GM12873 (cell line): ENCODE results near the gene EXOC1L.

ENCODE experiments used
- TF ChIP-seq, protein P1 (sequence below): IDR thresholded peaks from 2 replicates; pipeline ENCODE4 v1.5.1; 2012; ENCODE audit warnings: low read depth, mild to moderate bottlenecking, moderate library complexity, low read length, control low read depth; ENCODE audit not compliant: insufficient read depth; ENCODE audit errors: missing control alignments

The EXOC1L gene

DNA sequence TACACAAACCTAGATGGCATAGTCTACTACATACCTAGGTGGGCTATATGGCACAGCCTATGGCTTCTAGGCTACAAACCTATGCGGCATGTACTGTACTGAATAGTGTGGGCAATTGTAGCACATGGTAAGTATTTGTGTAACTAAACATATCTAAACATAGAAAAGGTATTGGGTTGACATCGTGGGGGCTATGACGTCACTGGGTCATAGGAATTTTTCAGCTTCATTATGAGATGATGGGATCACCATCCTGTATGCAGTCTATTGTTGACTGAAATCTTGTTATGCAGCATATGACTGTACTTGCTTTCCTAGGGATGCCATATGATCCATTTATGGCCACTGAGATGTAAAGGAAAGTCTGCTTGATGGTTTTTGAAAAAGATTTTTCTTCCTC lies 1.9 kb upstream of the EXOC1L start:
- TF ChIP-seq, protein P1, sequence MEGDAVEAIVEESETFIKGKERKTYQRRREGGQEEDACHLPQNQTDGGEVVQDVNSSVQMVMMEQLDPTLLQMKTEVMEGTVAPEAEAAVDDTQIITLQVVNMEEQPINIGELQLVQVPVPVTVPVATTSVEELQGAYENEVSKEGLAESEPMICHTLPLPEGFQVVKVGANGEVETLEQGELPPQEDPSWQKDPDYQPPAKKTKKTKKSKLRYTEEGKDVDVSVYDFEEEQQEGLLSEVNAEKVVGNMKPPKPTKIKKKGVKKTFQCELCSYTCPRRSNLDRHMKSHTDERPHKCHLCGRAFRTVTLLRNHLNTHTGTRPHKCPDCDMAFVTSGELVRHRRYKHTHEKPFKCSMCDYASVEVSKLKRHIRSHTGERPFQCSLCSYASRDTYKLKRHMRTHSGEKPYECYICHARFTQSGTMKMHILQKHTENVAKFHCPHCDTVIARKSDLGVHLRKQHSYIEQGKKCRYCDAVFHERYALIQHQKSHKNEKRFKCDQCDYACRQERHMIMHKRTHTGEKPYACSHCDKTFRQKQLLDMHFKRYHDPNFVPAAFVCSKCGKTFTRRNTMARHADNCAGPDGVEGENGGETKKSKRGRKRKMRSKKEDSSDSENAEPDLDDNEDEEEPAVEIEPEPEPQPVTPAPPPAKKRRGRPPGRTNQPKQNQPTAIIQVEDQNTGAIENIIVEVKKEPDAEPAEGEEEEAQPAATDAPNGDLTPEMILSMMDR, result no peak

DNA sequence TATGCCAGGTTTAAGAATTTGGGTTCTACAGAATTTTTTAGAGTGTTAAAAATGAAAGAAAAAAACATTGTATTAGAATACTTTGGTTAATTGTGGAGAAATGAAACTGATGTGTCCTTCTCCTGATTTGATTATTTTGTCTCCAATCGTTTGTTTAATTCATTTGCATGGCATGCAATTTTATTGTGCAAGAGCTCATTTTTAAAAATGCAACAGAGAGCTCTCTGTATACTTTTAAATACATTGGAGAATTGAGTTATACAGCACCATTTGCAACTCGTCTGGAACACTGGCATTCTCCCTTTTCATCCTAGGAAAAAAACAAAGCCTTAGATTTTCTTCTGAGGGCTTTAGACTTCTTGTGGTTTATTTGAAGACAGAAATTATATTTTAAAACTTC lies 689 bp downstream of the EXOC1L start:
- TF ChIP-seq, protein P1, result no peak

DNA sequence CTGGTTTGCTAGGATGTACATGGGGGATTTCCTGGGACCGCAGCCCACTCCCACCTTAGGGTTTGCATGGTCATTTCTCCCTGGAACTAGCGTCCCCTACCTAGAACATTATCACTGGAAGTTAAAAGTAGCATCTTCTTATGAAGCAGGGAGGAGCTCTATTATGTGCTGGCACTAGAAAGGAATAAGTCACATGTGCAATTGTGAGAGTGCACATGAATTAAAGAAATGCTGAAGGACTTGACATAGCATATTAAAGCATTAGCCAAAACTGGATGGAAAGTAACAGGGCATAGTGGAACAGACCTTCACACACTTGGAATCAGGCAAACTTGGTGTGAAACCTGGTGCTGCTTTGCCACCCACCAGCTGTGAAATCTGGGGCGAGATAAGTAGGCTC lies 2.7 kb downstream of the EXOC1L start:
- TF ChIP-seq, protein P1, result no peak

DNA sequence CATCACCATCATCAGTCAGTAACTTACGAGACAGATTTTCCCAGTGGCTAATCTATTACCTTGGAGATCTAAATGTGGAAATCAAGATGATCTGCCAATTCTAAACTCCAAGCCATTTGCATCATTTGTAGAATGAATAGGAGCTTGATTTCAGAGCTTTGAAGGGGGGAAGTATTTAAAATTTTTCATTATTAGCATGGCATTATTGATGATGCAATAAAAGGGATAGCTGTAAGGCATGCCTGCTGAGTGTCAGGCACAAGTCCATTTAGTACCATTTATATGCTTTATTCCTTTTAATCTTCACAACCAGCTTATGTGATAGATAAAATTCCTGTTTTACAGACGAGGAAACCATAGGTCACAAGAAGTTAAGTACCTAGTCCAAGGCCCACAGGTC lies 5.3 kb downstream of the EXOC1L start:
- TF ChIP-seq, protein P1, result no peak

DNA sequence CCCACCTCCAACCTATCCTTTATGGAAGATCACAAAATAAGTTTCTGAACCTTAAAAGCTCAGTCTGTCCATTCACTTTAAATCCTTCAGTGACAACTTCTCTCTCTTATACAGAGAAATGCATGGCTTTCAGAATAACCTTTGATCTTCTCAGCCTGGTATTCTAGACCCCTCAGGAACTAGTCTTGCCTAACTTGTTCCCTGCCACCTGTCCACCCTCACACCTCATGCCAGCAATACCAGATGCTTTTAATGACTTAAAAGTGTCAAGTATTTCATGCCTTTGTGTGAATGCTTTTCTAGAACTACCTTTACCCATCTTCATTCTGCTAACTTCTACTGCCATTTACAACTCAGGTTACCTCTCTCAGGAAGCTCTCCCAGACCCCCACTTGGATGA lies 7.4 kb downstream of the EXOC1L start:
- TF ChIP-seq, protein P1, result no peak

DNA sequence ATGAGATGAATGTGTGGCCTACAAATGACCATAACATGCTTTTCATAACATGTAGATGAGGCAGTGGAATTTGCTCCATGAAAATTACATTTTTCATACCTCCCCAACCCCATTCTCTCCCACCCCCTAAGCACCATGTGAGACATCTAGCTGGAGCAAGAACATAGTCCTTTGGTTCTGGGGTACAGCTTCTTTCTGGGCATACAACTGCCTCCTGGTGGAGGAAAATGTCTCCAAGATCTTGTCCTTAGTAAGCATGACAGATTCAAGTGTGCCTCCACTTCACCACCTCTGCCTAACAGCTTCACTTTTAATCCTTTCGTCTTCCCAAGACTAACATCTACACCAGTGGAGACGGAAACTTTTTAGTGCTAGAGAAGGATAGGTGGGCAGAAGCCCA lies 8.0 kb downstream of the EXOC1L start:
- TF ChIP-seq, protein P1, result no peak

DNA sequence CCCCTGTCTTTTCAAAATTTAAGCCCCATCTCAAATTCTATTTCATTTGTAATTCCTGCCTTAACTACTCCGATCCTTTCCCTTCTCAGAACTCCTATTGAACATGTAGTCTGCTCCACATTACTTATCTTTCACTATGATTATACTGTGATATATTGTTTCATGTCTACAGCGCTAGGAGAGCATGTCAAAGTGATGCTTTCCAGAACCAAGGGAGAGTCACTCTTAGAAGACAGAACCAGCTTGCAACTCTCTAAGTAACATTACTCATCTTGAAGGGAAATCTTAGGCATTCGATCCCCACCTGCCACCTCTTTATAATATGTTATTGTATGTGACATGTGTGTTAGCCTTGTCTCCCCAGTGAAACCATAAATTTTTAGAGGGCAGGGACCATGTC lies 10.5 kb downstream of the EXOC1L start:
- TF ChIP-seq, protein P1, result no peak
